OCI-LY7 (cell line): Measurements from ENCODE around the gene SRP9. TPM values are rescaled to one million over a fixed set of nuclear protein-coding genes. Genes with fewer than 3 reads are reported as not detected.

Experiments used
- BruUV-seq: library from RNA; stranded (reverse); fragments of 400-500 nt; replicated peaks from 2 replicates; lab custom pipeline; 2021; lab: Mats Ljungman, UMichigan
- CTCF ChIA-PET: fragments of 300-600 bp; sonication (Branson Sonifier 250); formaldehyde crosslinking; loops from one replicate; lab custom pipeline; 2022; ENCODE audit warnings: antibody characterized with exemption; ENCODE audit not compliant: unreplicated experiment; lab: Charles Lee
- POLR2A ChIA-PET: fragments of 300-600 bp; sonication (Branson Sonifier 250); formaldehyde crosslinking; loops from one replicate; lab custom pipeline; 2022; ENCODE audit warnings: antibody characterized with exemption; lab: Charles Lee
- DNase-seq: peaks from one replicate; pipeline ENCODE4 v3.0.0-alpha.2; 2015; ENCODE audit warnings: low spot score
- H2AFZ ChIP-seq: fragments of 200-600 bp; sonication (generic), shearing (Covaris generic); 2 replicates; pipeline ENCODE4 v1.6.1; 2014; ENCODE audit warnings: mild to moderate bottlenecking, antibody characterized with exemption, low read length, moderate library complexity
- H3K27ac ChIP-seq: fragments of 200-600 bp; sonication (generic); 2 replicates; pipeline ENCODE4 v1.5.1; 2014; ENCODE audit warnings: mixed run types, low read depth, mild to moderate bottlenecking, moderate library complexity, low read length, inconsistent platforms; ENCODE audit not compliant: poor library complexity, severe bottlenecking
- H3K36me3 ChIP-seq: fragments of 200-600 bp; sonication (generic); 2 replicates; pipeline ENCODE4 v1.6.1; 2014; ENCODE audit warnings: mild to moderate bottlenecking, antibody characterized with exemption, low read length, moderate library complexity, mixed read lengths; ENCODE audit not compliant: insufficient read depth
- H3K4me1 ChIP-seq: fragments of 200-600 bp; sonication (generic); 2 replicates; pipeline ENCODE4 v1.5.1; 2014; ENCODE audit warnings: mild to moderate bottlenecking, low read length; ENCODE audit not compliant: insufficient read depth, poor library complexity, severe bottlenecking
- H3K4me2 ChIP-seq: fragments of 200-600 bp; sonication (generic); 2 replicates; pipeline ENCODE4 v1.6.1; 2014; ENCODE audit warnings: mild to moderate bottlenecking, low read length
- H3K4me3 ChIP-seq: fragments of 200-600 bp; sonication (generic); 2 replicates; pipeline ENCODE4 v1.5.1; 2014; ENCODE audit warnings: mild to moderate bottlenecking, low read depth, low read length; ENCODE audit not compliant: poor library complexity, severe bottlenecking
- H3K79me2 ChIP-seq: fragments of 200-600 bp; sonication (generic); 2 replicates; pipeline ENCODE4 v1.6.1; 2016; ENCODE audit warnings: low read depth, mild to moderate bottlenecking, low read length, moderate library complexity, mixed read lengths; ENCODE audit not compliant: insufficient read depth
- H3K9me2 ChIP-seq: fragments of 200-600 bp; sonication (generic); 2 replicates; pipeline ENCODE4 v1.6.1; 2016; ENCODE audit warnings: mild to moderate bottlenecking, low read length, mixed read lengths; ENCODE audit not compliant: insufficient read depth
- H3K9me3 ChIP-seq: fragments of 200-600 bp; sonication (generic); 2 replicates; pipeline ENCODE4 v1.6.1; 2014; ENCODE audit warnings: mild to moderate bottlenecking, mixed run types, low read length, mixed read lengths
- H4K20me1 ChIP-seq: fragments of 200-600 bp; sonication (generic); 2 replicates; pipeline ENCODE4 v1.6.1; 2014; ENCODE audit warnings: mild to moderate bottlenecking, antibody characterized with exemption, low read length, moderate library complexity, mixed read lengths; ENCODE audit not compliant: insufficient read depth
- CTCF ChIP-seq: fragments of 200-600 bp; sonication (generic); conservative IDR thresholded peaks from 2 replicates; pipeline ENCODE4 v1.5.1; 2014; ENCODE audit warnings: mild to moderate bottlenecking, antibody characterized with exemption, low read length, moderate library complexity, mixed read lengths
- EZH2phosphoT487 ChIP-seq: fragments of 200-600 bp; sonication (generic); IDR thresholded peaks from 2 replicates; pipeline ENCODE4 v1.6.1; 2018; ENCODE audit warnings: low read depth, borderline replicate concordance, mild to moderate bottlenecking, mixed run types, antibody characterized with exemption, low read length, moderate library complexity, mixed read lengths
- intact Hi-C: fragments of 100-400 bp; cut with micrococcal nuclease; formaldehyde crosslinking; loops from one replicate; pipeline ENCODE4 v1.10.0; 2022; ENCODE audit not compliant: unreplicated experiment
- total RNA-seq, 2 experiments: library from RNA; depleted of rRNA in 1 of 2; stranded (reverse); fragments of >200 nt in 1 of 2; shearing (Covaris generic) in 1 of 2; gene quantifications; 2 replicates each; pipeline ENCODE4 v1.2.3, GENCODE V29; 2014 to 2022

The SRP9 gene
- total RNA-seq, 2 experiments from 2014 or later = 221 to 306 TPM

- no peaks in the 10 kb centered on the region for H3K36me3 ChIP-seq
- H3K9me3 ChIP-seq = no peaks in the 10 kb centered on the region
- H3K27ac ChIP-seq = peak overlapping the region; percentile 16
- CTCF ChIA-PET = interaction anchor here (0.6 to 1.9 kb wide), 3 partner anchors 9 to 299 kb away, joined by 3 to 11 read pairs (median 3); partner anchors contain the start of gene SRP9
- DNase-seq = no peak
- no peak overlapping the region for H2AFZ ChIP-seq
- peaks cover 59% of the 10 kb centered on the region for H3K4me1 ChIP-seq
- no peak overlapping the region for H3K4me3 ChIP-seq
- POLR2A ChIA-PET = interaction anchor here (0.6 to 3.1 kb wide), 9 partner anchors 8 to 301 kb away, joined by 3 to 14 read pairs (median 4); partner anchors contain the start of gene SRP9
- H4K20me1 ChIP-seq = no peaks in the 10 kb centered on the region
- no peaks in the 10 kb centered on the region for H3K9me2 ChIP-seq
- BruUV-seq = no TSS peak
- no peak for TF ChIP-seq CTCF
- TF ChIP-seq EZH2phosphoT487 = no peak
- intact Hi-C loops = no loop called here
- no peak overlapping the region for H3K4me2 ChIP-seq
- H3K79me2 ChIP-seq = no peaks in the 10 kb centered on the region
Observed at GRCh38 chr1:225768662-225769426, 8.8 kb upstream of the SRP9 start.

GRCh38 chr1:225769687-225770086 lies 7.9 kb upstream of the SRP9 start:
- no TSS peak for BruUV-seq

More at GRCh38 chr1:225769687-225770086, 7.9 kb upstream of the SRP9 start:
- DNase-seq = no peak
- Histone ChIP-seq H3K9me2 (no peaks in the 10 kb centered on the region), H3K9me3 (no peaks in the 10 kb centered on the region), H3K4me1 (peaks cover 51% of the 10 kb centered on the region), H2AFZ (no peak overlapping the region), H3K36me3 (no peaks in the 10 kb centered on the region), H4K20me1 (no peaks in the 10 kb centered on the region), H3K27ac (no peak overlapping the region), H3K4me2 (no peak overlapping the region), H3K4me3 (no peak overlapping the region), H3K79me2 (no peaks in the 10 kb centered on the region)
- TF ChIP-seq CTCF = no peak
- TF ChIP-seq EZH2phosphoT487 = no peak
- intact Hi-C loops = no loop called here
- ChIA-PET CTCF (interaction anchor here (1.1 kb wide), 1 partner anchor 113 kb away, joined by 3 read pairs; no protein-coding TSS in a partner anchor), POLR2A (interaction anchor here (0.8 to 1.8 kb wide), 7 partner anchors 9 to 296 kb away, joined by 3 to 14 read pairs (median 4); partner anchors contain the start of gene SRP9)
